K562 (cell line): Measurements from ENCODE around the gene ANKS1B. TPM values are rescaled to one million over a fixed set of nuclear protein-coding genes. Genes with fewer than 3 reads are reported as not detected.

ENCODE experiments used
- ATAC-seq: fragments of 200-7000 bp; cut with Tn5 transposase; 3 replicates; pipeline ENCODE4 v1.9.1; 2020; ENCODE audit warnings: moderate library complexity
- BruUV-seq: library from RNA; stranded (reverse); fragments of 400-500 nt; replicated peaks from 2 replicates; lab custom pipeline; 2021; lab: Mats Ljungman, UMichigan
- CTCF ChIA-PET: fragments of 300-600 bp; formaldehyde crosslinking; extraction: SDS; loops from one replicate; lab custom pipeline; 2021; ENCODE audit warnings: low intra/inter-chr PET ratio; lab: Yijun Ruan, JAX
- POLR2A ChIA-PET: fragments of 300-600, 350-650 bp; sonication (Branson Sonifier 250); formaldehyde crosslinking; extraction: SDS; loops from one replicate; lab custom pipeline; 2021; ENCODE audit warnings: antibody characterized with exemption, inconsistent platforms; lab: Yijun Ruan, JAX
- DNase-seq, 4 experiments: peaks; one replicate each; pipeline versions ENCODE4 v3.0.0 to v3.0.0-alpha.2; 2011 to 2018; ENCODE audit warnings: low spot score in 3 of 4, mixed read lengths in 3 of 4; ENCODE audit errors: extremely low read depth in 1 of 4
- FAIRE-seq: peaks from 2 replicates; lab custom pipeline; 2011; peaks lifted over from hg19 to GRCh38; lab: Jason Lieb, UNC
- H2AFZ ChIP-seq: 2 replicates; pipeline ENCODE4 v1.6.0; 2011; ENCODE audit warnings: low read depth, low read length, control low read depth, inconsistent platforms
- H3K27ac ChIP-seq: fragments of 200-600 bp; 3 replicates; pipeline ENCODE4 v1.8.0; 2011; ENCODE audit warnings: low read depth, mild to moderate bottlenecking, control low read depth, inconsistent platforms, low read length, moderate library complexity, mixed read lengths; ENCODE audit errors: extremely low read depth
- H3K27me3 ChIP-seq, 2 experiments: fragments of 300-600 bp in 1 of 2; 2 replicates in 1 of 2; 3 replicates in 1 of 2; pipeline versions ENCODE4 v1.6.0 to v1.8.0; 2011; ENCODE audit warnings: inconsistent platforms in 2 of 2, low read length in 2 of 2, mild to moderate bottlenecking in 1 of 2, mixed read lengths in 1 of 2, moderate library complexity in 1 of 2; ENCODE audit not compliant: control insufficient read depth in 2 of 2, insufficient read depth in 2 of 2
- H3K36me3 ChIP-seq: fragments of 300-600 bp; 3 replicates; pipeline ENCODE4 v1.8.0; 2011; ENCODE audit warnings: mild to moderate bottlenecking, low read length, inconsistent platforms; ENCODE audit not compliant: control insufficient read depth, insufficient read depth
- H3K4me1 ChIP-seq, 2 experiments: fragments of 200-600 bp in 1 of 2; replicated peaks in 1 of 2; 2 replicates in 1 of 2; 3 replicates in 1 of 2; pipeline versions ENCODE4 v1.5.1 to v1.8.0; 2011; ENCODE audit warnings: inconsistent platforms in 2 of 2, low read length in 2 of 2, mild to moderate bottlenecking in 1 of 2, mixed read lengths in 1 of 2, moderate library complexity in 1 of 2; ENCODE audit not compliant: control insufficient read depth in 2 of 2, insufficient read depth in 2 of 2
- H3K4me2 ChIP-seq: 2 replicates; pipeline ENCODE4 v1.6.1; 2011; ENCODE audit warnings: low read length, control low read depth, inconsistent platforms, mixed read lengths; ENCODE audit not compliant: insufficient read depth
- H3K4me3 ChIP-seq: fragments of 200-600 bp; sonication (generic), shearing (Covaris generic); 2 replicates; pipeline ENCODE4 v1.5.1; 2016; ENCODE audit warnings: control low read depth, inconsistent platforms
- H3K79me2 ChIP-seq: fragments of 200-600 bp; 3 replicates; pipeline ENCODE4 v1.8.0; 2011; ENCODE audit warnings: low read length, inconsistent platforms; ENCODE audit not compliant: control insufficient read depth, insufficient read depth
- H3K9ac ChIP-seq, 2 experiments: 2 replicates each; pipeline versions ENCODE4 v1.6.0 to v1.6.1; 2011; ENCODE audit warnings: low read depth in 2 of 2, low read length in 2 of 2, control low read depth in 1 of 2, inconsistent platforms in 1 of 2, mild to moderate bottlenecking in 1 of 2, mixed read lengths in 1 of 2; ENCODE audit not compliant: insufficient read depth in 1 of 2
- H3K9me1 ChIP-seq: one replicate; pipeline ENCODE4 v1.6.0; 2011; ENCODE audit warnings: inconsistent platforms, mild to moderate bottlenecking, low read length, moderate library complexity; ENCODE audit not compliant: control insufficient read depth, insufficient read depth
- H3K9me3 ChIP-seq: replicated peaks from 2 replicates; pipeline ENCODE4 v1.5.1; 2011; ENCODE audit warnings: low read depth, low read length, inconsistent platforms; ENCODE audit not compliant: control insufficient read depth, insufficient read depth
- H4K20me1 ChIP-seq: replicated peaks from 2 replicates; pipeline ENCODE4 v1.6.1; 2011; ENCODE audit warnings: low read length, inconsistent platforms, mixed read lengths; ENCODE audit not compliant: control insufficient read depth, insufficient read depth
- C11orf30 ChIP-seq: fragments of 450-650 bp; IDR thresholded peaks from 2 replicates; pipeline ENCODE4 v1.6.1; 2016; ENCODE audit warnings: low read depth, mild to moderate bottlenecking
- CEBPB ChIP-seq: fragments of 450-650 bp; IDR thresholded peaks from 2 replicates; pipeline ENCODE4 v1.6.1; 2016; ENCODE audit warnings: missing genetic modification characterization, missing compliant biosample characterization
- DDX20 ChIP-seq: fragments of 450-650 bp; IDR thresholded peaks from 2 replicates; pipeline ENCODE4 v1.6.1; 2016; ENCODE audit warnings: missing genetic modification characterization, low read depth, mild to moderate bottlenecking, missing compliant biosample characterization, moderate library complexity
- HMG20A ChIP-seq: fragments of 450-650 bp; formaldehyde crosslinking; conservative IDR thresholded peaks from 2 replicates; pipeline ENCODE4 v1.4.0; 2020; ENCODE audit warnings: mild to moderate bottlenecking, mixed read lengths
- MAFG ChIP-seq: fragments of 450-650 bp; conservative IDR thresholded peaks from 2 replicates; pipeline ENCODE4 v1.6.1; 2016; ENCODE audit warnings: missing genetic modification characterization, missing compliant biosample characterization
- MAFK ChIP-seq: IDR thresholded peaks from 2 replicates; pipeline ENCODE4 v1.6.1; 2011; ENCODE audit warnings: low read length, improper control_type of control experiment
- PRMT5 ChIP-seq: sonication (generic); formaldehyde crosslinking; IDR thresholded peaks from 2 replicates; pipeline ENCODE4 v1.5.0; 2020; ENCODE audit warnings: missing genetic modification reagents
- TAF1 ChIP-seq: IDR thresholded peaks from 2 replicates; pipeline ENCODE4 v1.6.1; 2011; ENCODE audit warnings: mild to moderate bottlenecking, low read length, moderate library complexity; ENCODE audit not compliant: insufficient read depth, control insufficient read depth, severe bottlenecking; ENCODE audit errors: extremely low read depth
- ZNF316 ChIP-seq: fragments of 450-650 bp; IDR thresholded peaks from 2 replicates; pipeline ENCODE4 v1.6.1; 2016
- ZNF431 ChIP-seq: sonication (generic); formaldehyde crosslinking; IDR thresholded peaks from 2 replicates; pipeline ENCODE4 v1.8.0; 2022; ENCODE audit warnings: mild to moderate bottlenecking, missing genetic modification reagents
- whole genome bisulfite sequencing: fragments of 100-300 bp; shearing (Covaris generic); methylation state at CpG from one replicate; pipeline ENCODE4 v1.1.6; 2016; ENCODE audit warnings: low coverage, mixed read lengths; ENCODE audit not compliant: insufficient coverage; ENCODE audit errors: missing lambda C conversion rate; 5-methylcytosine and 5-hydroxymethylcytosine counted together
- in situ Hi-C: fragments of 300-500 bp; cut with MboI; formaldehyde crosslinking; loops from 4 replicates; pipeline ENCODE4 v1.15.0; 2018; ENCODE audit warnings: inconsistent platforms, mixed read lengths
- intact Hi-C: fragments of 100-400 bp; cut with micrococcal nuclease; formaldehyde crosslinking; loops from 2 replicates; pipeline ENCODE4 v1.14.2; 2022
- polyA plus RNA-seq, 8 experiments: library from polyadenylated mRNA; depleted of rRNA in 4 of 8; stranded (reverse) in 5 of 8; unstranded in 3 of 8; fragments of >200 nt; fragmentation: Nextera tagmentation in 2 of 8; fragmentation: Illumina TruSeq in 1 of 8; extraction: Ambion mirVana in 2 of 8; extraction: Trizol in 1 of 8; gene quantifications; 2 replicates each; pipeline versions ENCODE4 v1.2.1 to v1.2.3, GENCODE V29; 2011 to 2014; ENCODE audit warnings: inconsistent platforms in 1 of 8, missing spikeins in 1 of 8
- total RNA-seq, 7 experiments: library from RNA; depleted of rRNA in 6 of 7; stranded (reverse); fragments of >200 nt in 6 of 7; fragmentation: Illumina TruSeq in 2 of 7; extraction: Trizol in 2 of 7; gene quantifications; 2 replicates each; pipeline versions ENCODE4 v1.2.1 to v1.2.3, GENCODE V29; 2011 to 2021; ENCODE audit warnings: low replicate concordance in 1 of 7

ANKS1B gene
- total and polyA plus RNA-seq, 9 of the 15 experiments (the other 6 are each of a cell fraction or from before 2014, with no cell fraction given) = 0.04 to 0.47 (median 0.28) TPM; not detected in 4

GRCh38 chr12:98783420-98783819, 1201.3 kb downstream of the ANKS1B start:
- intact Hi-C loops = no loop called here
- in situ Hi-C loops = no loop called here
- Histone ChIP-seq H2AFZ (0 out of 2 replicates have a peak overlapping the region, but pooled peaks have one; percentile 28), H3K4me2 (no peak overlapping the region), H3K27me3 (peaks cover 5 to 13% of the 10 kb centered on the region in 2 experiments; a peak in 3 of 5 replicates), H3K9me1 (no peaks in the 10 kb centered on the region), H3K4me1 (peaks cover 0 to 2% of the 10 kb centered on the region in 2 experiments; a peak in 1 of 5 replicates), H4K20me1 (no peaks in the 10 kb centered on the region), H3K36me3 (no peaks in the 10 kb centered on the region), H3K4me3 (no peak overlapping the region), H3K79me2 (no peaks in the 10 kb centered on the region), H3K27ac (no peak overlapping the region), H3K9me3 (no peaks in the 10 kb centered on the region), H3K9ac (no peak overlapping the region)
- no peak for DNase-seq
- BruUV-seq = no TSS peak
- ATAC-seq = no peak
- FAIRE-seq = no peak
- WGBS = 11% methylated on average over 2 of the region's 2 CpGs
- POLR2A ChIA-PET = interaction anchor here (0.7 to 1.8 kb wide), 4 partner anchors 13 to 270 kb away, joined by 3 to 4 read pairs (median 4); no protein-coding TSS in a partner anchor
- no peak for TF ChIP-seq TAF1
- no peak for TF ChIP-seq ZNF431 (CRISPR knock-in tag)
- TF ChIP-seq MAFK = 0 out of 2 replicates have a peak, but pooled peaks have one; percentile 22
- TF ChIP-seq PRMT5 (CRISPR knock-in tag) = no peak
- no peak for TF ChIP-seq HMG20A (CRISPR knock-in tag)
- TF ChIP-seq ZNF316 = peak; percentile 61
- TF ChIP-seq MAFG (tag) = peak; percentile 74
- TF ChIP-seq CEBPB (tag) = no peak
- peak; percentile 70 for TF ChIP-seq C11orf30
- TF ChIP-seq DDX20 (tag) = no peak
- CTCF ChIA-PET = no interaction called here
